Amygdala (tissue), 56 donors: ENCODE measurements around the gene ANO2.
"Not testable (repeated sequence)": the region's sequence is repeated elsewhere in the genome, so short reads cannot be mapped to it uniquely, and the experiment has no call there.

Experiments used
- DNase-seq, 56 donors: peaks; one replicate each; lab custom pipeline; 2025; lab: John Stamatoyannopoulos, UW

ANO2 gene

GRCh38 chr12:5861416-5861815 lies 83.6 kb downstream of the ANO2 start:
- DNase-seq = no peak

DNA sequence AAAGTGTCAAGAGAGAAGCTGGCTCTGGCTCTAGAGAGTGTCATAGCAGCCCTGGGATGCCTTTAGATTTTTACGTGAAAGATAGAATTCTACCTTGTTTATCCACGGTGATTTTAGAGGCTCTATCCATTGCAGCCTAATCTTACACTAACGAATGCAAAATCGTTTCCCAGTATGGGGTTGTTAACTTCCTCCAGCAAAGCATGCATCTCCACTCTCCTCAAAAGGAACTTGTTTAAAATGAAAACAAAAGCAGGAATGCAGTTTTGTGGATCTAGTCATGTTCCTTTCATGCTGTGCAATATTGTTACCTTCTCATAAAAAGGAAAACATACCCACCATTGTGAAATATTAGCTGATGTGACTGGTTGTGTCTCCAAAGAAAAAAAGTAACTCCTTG lies 88.4 kb downstream of the ANO2 start:
- DNase-seq = no peak

DNA sequence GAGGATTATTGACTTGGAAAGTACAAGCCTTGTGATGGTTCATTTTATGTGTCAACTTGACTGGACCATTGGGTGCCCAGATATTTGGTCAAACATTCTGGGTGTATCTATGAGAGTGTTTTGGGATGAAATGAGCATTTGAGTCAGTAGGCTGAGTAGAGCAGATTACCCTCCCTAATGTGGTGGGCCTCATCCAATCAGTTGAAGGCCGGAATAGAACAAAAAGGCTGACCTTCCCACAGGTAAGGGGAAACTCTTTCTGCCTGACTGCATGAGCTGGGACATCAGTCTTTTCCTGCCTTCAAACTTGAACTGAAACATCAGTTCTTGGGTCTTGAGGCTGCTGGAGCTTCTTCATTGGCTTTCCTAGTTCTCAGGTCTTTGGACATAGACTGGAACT lies 98.1 kb downstream of the ANO2 start:
- DNase-seq = no peak

DNA sequence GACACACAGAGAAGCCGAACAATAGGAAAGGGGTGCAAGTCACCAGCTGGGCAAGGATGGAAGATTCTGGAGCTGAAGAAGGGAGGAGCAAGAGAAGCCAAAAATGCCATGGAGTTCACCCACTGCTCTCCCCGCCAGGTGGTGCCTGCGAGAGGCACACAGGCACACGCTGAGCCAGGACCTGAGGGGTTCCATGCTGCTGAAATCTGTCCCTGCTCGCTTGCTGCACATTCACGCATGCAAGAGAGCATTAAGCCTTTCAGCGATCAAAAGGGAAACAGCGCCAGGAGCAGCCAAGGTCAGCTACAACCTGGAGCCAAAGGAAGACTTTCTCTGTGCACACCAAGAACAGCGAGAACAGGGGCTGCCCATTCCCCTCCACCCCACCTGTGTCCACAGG lies 104.1 kb downstream of the ANO2 start:
- DNase-seq = no peak

DNA sequence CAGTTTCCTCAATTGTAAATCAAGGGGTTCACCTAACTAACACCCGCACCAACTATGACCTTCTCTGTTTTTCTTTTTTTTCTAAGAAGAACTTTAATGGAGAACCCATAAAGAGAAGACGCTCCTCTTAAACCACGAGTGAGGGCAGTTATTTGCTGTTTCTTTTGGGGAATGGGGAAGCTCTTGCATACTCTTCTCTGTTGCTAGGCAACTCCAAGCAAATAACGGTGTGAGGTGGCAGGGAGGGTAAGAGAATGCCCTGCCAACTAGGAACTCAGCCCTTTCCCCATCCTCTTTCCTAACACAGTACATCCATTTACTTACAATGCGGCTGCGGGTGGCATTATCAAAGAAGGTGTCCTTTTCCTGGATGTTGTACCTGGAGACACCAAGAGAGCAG lies 114.9 kb downstream of the ANO2 start:
- no peak for DNase-seq

DNA sequence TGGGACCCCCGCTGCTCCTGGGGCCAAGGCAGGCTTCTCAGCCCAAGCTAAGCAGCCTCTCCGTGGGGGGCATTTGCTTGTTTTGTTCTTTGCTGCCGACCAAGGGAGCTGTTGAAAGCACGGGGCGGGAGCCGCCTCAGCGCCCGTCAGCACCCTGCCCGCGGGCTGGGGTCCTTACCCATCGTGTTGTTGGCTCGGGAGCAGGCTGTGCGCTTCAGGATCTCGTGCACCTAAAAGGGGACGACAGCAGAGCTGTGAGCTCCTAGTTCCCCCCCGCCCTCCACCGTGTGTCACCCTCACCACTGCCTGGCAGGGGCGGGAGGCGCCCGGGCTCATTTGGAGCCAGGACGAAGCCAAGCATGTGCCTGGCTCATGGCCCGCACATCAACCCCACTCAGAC lies 117.5 kb downstream of the ANO2 start:
- DNase-seq = no peak

- DNase-seq = not testable (repeated sequence)
These were observed 119.3 kb downstream of the ANO2 start for GRCh38 chr12:5825761-5826160.

DNA sequence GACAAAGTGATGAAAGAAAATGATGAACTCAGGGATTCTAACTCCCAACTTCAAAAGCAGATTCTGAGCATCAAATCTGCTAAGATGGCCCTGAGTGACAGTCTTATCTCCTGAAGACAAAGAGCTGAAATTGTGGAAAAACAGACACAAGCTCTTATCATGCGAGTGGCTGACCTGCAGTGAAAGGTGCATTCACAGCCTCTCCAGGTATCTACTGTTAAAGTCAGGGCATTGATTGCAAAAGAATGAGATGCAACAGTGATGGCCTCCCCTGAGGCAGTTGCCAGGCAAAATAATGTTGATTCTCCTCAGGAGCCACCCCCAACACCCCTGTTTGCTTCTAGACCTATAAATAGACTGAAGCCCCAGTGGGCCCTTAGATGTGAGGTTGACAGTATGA lies 126.2 kb downstream of the ANO2 start:
- not testable (repeated sequence) for DNase-seq

DNA sequence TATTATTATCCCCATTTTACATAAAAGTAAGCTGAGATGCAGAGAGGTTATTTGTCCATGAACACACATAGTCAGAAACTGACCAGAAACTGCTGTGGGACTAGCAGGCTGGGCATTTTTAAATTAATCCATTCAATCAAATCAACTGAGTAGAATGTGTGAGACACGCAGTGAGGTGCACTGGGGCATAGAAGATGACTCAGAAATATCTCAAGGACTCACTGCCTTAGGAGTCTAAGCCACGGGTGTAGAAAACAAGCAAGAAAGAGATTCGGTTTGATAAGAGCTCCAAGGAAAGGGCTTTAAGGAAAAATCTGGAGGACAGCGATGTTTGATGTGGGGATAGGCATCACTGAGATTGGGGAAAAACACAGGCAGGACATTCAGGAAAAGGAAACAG lies 127.8 kb downstream of the ANO2 start:
- no peak for DNase-seq

DNA sequence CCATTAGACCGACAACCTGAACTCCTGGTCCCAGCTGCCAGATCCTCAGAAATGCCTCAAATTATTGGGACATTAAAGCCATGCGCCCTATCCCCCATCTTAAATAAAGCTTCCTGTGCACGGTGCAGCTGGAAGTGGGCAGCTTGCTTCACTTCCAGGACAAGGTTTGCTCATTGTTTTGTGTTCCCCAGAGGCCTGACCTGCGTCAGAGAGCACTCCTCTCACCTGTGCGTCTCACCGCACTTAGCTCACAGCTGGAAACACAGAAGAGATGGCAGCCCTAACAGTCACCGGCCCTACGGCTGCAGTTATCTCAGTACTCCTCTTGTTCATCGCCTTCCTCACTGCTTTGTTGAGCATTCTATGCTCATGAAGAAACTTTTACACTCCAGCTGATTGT lies 135.5 kb downstream of the ANO2 start:
- DNase-seq = no peak

DNA sequence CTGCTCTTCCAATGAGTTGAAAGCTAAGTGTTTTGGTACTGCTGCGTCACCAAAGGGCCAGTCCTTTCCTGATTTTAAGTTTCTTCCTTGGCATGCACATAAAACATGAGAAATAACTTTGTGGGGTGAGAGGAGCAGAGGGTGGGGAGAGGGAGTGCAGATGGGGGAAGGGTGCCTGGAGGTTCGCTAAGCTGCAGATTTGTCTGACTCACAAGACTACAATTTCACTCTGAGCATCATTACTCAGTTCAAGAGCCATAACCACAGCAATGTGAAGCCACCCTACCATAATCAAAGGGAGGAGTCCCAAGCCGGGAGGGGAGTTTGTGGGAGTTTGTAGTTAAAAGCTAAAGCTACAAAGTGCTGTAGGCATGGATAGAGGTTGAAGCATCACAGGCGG lies 136.1 kb downstream of the ANO2 start:
- DNase-seq = no peak

DNA sequence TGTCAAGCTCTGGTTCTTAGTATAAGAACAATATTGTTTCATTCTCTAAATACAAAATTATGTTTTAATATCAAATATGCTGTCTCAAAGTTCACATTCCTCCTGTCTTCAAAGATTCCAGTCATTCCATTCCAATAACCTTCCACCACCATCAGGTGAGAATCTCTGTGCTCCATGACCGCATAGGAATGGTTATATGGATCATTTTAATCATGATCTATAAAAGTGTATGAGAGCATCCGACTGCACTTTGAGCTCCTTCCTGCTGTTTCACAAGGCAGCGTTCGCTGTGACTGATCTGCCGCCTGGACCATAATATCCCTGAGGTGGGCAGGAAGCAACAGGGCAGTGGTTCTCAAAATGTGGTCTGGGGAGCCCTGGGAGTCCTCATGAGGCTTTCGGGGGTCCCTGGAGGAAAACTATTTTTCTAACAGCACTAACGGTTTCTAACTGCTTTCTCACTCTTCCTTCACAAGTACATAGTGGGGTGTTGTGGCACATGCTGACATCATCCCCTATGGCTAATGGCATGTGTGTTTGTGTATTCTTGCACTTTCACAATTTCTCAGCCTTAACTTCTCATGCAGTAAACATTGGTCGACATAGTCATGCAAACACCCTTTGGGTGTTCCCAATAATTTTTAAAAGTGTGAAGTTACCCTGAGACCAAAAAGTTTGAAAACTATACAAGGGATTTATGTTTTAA lies 137.4 kb downstream of the ANO2 start:
- DNase-seq = no peak

DNA sequence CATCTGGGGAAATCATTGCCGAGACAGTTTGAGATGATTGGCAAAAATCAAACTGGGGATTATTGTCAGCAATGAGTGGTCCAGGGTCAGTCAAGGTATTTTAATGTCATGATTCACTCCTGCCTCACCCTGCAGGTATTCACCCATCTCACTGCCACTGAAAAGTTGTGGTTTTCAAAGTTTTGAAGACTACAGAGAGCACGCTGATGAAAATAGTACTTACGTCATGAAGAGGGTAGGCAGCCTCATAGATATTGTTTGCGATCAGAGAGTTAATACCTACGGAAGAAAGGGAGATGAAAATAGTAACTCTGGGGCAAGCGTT lies 138.0 kb downstream of the ANO2 start:
- DNase-seq = no peak

DNA sequence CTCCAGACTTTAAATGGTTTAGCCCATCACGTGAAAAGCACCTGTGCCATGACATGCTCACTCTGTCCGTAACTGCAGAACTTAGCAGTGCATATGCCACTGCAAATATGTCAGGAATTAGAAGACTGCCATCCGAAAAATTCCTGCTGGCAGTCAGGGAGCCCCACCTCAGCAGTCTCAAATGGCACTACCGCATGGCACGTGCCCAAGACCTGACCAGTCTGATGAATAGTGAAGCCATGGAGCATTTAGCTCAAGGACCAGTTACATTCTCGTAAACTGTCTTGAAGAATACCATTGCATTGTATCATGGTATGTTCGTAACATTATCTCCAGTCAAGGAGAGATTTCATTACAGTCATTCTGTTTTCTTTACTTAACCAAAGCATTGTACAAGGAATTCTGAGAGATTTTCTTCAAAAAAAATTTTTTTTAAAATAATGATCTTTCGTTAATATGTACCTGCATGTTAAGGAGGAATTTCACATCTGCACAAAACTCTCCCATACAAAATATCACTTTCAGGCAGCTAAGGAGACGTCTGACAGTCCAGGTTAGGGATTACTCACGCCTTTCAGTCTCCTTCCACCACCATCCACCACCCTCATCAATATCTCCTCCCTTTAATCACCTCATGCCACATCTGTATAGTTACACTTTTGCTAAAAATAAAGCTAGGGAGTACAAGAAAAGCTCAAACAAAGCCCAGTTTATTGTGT lies 138.5 kb downstream of the ANO2 start:
- no peak for DNase-seq

- no peak for DNase-seq
These were observed 141.5 kb downstream of the ANO2 start for GRCh38 chr12:5803532-5803931.

DNA sequence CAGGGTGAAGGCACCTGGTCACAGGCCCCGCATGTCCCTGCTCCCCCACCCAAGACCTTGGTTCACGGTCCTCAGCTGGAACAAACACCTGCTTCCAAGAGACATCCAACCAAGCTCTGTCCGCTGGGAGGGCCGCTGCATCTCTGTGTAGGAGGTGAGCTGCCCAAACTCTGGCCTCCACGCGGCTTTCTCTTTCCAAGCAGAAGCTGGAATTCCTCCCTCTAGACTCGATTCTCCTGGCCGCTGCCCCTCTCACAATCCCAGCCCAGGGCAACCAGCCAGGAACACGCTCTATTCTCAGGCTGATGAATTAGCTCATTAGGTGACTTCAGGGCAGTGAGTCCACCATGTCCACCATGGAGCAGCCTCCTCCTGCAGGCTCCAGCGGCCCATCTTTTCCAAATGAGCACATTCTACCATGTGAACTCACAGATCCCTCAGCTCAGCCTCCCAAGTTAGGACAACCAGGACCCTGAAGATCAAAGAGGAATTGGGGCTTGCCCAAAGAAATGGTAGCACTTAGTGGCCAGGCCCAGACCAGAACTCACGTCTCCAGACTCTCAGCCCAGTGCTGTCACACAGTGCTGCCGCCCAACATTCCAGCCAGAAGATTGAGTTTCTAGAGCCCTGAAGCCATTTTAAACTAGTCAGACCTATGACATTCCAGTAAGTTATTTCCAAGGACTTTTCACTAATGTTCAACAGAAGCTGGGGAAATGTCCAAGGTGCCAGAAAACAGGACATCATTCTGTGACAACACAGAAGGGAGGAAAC lies 146.6 kb downstream of the ANO2 start:
- no peak for DNase-seq

- no peak for DNase-seq
These were observed 147.4 kb downstream of the ANO2 start for GRCh38 chr12:5797661-5798060.

- DNase-seq = no peak
These were observed 148.2 kb downstream of the ANO2 start for GRCh38 chr12:5796959-5797225.

DNA sequence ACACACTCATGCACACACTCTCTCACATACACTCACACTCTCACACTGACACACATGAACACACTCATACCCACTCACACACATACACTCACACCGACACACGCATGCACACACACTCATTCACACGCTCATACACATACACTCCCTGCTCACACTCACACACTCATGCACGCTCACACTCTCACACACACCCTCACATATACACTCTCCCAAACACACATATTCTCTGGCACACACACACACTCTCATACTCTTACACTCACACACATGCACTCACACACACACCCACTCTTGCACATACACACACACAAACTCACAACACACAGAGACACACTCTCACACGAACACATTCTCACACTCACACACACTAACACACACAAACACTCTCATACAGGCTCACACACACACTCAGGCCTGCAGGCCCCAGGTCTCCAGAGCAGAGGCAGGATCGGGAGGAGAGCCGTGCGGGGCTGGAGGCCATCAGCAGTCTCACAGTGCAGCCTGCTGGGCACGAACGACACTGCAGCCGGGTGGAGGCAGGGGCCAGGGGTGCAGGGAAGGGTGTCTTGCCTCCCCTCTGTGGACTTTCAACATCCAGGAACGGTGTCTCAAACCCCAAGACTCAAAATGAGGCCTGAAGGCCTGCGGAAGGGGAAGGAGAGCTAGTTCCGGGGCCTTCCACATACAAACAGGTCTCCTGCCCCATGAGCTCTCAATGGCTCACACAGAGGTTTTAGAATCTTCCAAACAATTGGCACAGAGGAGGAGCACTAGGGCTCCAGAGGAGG lies 148.7 kb downstream of the ANO2 start:
- DNase-seq = no peak

DNA sequence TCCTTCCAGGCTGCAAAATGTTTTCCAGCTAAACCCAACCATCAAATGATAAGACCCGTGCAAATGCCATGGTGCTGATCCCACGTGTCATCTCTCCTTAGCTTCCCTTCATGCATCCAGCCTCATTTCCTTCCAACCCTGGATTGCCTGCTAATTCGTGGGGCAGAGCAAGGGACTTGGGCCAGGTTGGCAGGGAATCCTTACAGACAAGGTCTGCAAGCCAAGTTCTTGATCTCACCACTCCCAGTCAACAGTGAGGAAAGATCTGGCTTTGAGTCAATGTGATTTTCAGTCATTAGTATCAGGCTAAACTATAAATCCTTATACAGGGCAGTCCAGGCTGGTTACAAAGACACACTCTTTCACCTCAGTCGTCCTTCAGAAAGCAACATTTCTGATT lies 150.9 kb downstream of the ANO2 start:
- no peak for DNase-seq

- no peak for DNase-seq
These were observed 152.7 kb downstream of the ANO2 start for GRCh38 chr12:5792343-5792742.
